Measurements from ENCODE around the gene ADAMTS15.
A peak's percentile ranks its signal among the peaks of the same experiment; 100 is the strongest.

The ADAMTS15 gene

GRCh38 chr11:130420478-130421198 is 27.8 kb upstream of the ADAMTS15 start:
- DNase-seq = peak; percentile 46 to 72 (median 64)

DNA sequence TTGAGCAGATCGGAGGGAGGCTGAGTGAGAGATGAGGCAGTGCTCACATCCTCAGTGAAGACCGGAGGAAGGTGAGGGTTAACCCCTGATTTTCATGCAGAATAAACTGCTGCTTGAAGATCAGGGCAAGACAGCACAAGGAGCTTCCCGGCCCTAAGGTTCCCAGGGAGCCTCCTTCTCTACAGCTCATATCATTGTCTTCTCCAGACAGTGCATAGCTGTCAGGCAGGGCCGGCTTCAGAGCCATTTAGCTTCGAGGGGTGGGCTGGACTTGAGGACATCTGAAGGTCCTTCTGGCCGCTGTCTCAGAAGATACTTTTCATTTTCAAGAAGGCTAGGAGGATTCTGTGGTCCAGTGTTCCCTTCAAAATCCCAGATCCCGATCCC is 27.3 kb upstream of the ADAMTS15 start:
- no peak for DNase-seq

GRCh38 chr11:130421697-130422096 is 26.7 kb upstream of the ADAMTS15 start:
- DNase-seq = no peak

DNA sequence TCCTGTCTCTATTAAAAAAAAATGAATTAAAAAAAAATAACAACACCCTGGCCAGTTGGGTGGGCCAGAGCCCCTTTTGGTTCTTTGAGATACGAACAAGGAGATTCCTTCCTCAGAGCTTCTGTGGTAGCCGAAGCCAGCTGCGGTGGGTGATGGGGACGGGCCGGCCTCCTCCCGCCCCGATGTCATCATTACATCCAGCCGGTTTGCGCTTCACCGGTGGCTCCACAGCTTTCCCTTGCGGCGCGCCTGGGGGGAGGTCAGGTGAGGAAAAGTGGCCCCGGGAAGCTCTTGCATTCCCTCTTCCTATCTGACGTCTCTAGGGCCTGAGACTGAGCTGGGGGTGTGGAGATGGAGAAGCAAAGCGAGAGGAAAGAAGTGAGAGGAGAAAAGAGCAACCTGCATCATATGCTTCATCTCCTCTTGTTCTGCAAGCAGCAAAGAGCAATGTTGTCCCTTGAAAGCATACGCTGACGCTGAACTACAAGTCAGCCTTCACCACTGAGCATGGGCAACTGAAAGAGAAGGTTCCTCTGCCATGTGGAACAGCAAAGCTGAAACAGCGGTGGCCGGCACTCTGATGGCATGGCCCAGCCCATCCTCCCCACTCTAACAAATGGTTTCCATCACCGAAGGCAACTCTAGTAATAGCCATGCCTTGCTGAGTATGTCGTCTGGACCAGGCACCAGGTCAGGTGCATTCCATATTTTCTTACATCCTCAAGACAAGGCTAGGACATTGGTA is 26.0 kb upstream of the ADAMTS15 start:
- DNase-seq = no peak

DNA sequence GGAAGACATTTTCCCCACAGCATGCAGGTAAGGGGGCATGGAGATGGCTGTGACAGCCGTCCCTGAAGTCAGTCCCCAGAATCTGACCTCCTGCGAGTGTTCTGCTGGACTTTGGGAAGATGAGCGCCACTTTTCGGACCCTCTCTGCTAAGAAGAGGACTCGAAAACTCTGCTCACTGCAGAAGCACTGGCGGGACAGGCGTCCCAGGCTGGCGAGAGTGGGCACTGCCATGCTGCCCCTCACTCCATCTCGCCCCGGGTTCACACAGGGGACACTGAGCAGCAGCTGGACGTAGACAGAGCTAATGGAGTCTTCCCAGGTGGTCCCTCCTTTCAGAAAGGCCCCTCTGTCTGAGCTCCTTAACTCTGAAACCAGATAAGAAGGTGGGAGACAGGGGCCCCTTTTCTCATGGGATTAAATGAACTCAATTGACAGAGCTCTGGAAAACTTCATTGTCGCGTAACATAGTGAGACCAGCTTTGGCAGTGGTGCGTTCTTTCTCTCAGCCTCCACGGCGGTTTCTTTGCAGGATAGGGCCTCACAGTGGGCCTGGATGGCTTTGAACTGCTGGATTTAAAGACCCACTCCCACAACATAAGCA is 24.8 kb upstream of the ADAMTS15 start:
- DNase-seq = no peak

GRCh38 chr11:130424613-130425140 is 23.8 kb upstream of the ADAMTS15 start:
- DNase-seq = no peak

- no peak for DNase-seq
Measured at GRCh38 chr11:130425156-130425555, 23.3 kb upstream of the ADAMTS15 start.

DNA sequence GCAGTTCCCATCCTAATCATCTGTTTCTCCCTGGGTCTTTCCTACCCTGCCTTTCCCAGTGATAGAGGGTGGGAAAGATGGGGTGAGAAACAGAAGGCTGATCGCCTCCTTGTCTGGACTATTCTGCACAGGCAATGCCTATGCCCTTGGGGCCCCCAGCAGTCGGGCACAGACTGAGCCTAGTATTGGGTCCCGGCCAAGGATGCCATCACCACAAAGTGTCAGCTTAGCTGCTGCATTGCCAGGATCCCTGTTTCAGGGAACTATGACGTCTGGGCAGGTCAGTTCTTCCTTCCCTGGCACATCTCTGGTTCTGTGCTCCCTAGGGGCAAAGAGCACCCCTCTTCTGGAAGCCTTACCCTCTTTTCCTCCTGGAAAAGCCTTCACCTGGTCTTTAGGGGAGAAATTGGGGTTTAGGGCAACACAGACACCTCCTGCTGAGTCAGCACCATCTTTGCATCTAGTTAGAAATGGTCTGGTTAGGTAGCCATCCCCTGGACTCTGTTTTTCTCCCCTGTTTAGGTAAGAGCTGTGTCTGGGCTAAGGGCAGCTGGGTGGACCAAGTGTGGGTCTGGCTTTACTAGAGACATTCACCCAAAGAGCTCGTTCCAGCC is 22.1 kb upstream of the ADAMTS15 start:
- DNase-seq = no peak

- DNase-seq = no peak
Measured at GRCh38 chr11:130426837-130427341, 21.6 kb upstream of the ADAMTS15 start.

- DNase-seq = peak in 2 of 4 experiments; percentile 14 to 43
Measured at GRCh38 chr11:130427581-130428315, 20.7 kb upstream of the ADAMTS15 start.

DNA sequence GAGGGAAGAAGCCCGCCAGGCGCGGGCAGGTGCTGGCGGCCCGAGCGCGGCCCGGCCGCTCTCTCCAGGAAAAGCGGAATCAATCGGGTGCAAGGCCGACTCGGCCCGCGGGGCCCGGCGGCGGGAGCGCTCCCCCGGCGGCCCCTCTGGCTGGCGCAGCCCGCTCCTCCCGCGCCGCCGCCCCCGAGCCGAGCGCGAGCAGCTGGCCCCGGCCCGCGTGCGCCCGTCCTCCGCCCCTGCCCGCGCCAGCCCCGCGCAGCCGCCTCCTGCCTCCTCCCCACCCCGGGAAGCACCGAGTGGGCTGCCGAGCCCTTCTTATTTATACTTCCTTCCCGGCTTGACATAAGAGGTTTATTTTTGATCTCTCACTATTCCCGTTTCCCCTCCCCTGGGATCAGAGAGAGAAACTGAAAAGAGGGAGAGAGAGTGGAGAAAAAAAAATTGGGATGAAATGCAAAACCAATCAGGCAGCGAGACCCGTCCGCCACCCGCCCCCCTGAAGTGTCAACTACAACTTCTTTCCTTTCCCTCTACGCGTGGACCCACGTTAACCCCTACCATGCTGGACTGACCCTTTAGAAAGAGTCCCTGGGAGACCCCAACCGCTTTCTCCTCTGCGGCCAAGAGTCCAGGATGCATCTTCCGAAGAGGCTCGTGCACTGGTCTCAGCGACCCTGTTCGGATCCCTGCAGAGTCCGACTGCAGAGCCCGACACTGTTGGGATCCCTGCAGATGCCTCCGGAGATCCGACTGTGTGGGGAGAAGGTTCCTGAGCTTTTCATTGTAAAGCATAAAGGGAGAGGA is 19.9 kb upstream of the ADAMTS15 start, which contains the start of gene ADAMTS8:
Gene ADAMTS8, minus strand, starts transcription at position 294 of the 804 bp plus-strand sequence. CDS start 323 bp downstream, outside the sequence.
- DNase-seq = peak in 3 of 4 experiments; percentile 11 to 67 (median 46)

- no peak for DNase-seq
Measured at GRCh38 chr11:130429120-130429681, 19.2 kb upstream of the ADAMTS15 start.

DNA sequence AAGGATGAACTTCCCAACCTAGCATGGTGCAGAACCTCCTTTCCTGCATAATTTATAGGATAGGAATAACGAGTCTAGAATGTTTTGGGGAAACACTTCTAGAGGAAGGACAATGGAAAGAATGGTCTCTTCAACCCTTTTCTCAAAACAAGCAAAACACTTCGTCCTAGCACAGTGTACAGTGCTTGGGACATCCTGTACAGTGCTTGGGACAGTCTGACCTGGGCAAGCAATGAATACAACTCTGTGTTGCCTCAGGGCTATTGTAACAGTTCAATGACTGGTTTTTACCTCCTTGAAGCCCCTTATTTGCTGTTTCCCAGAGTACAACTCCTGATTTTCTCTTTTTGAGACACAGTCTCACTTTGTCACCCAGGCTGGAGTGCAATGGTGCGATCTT is 18.5 kb upstream of the ADAMTS15 start:
- no peak for DNase-seq

DNA sequence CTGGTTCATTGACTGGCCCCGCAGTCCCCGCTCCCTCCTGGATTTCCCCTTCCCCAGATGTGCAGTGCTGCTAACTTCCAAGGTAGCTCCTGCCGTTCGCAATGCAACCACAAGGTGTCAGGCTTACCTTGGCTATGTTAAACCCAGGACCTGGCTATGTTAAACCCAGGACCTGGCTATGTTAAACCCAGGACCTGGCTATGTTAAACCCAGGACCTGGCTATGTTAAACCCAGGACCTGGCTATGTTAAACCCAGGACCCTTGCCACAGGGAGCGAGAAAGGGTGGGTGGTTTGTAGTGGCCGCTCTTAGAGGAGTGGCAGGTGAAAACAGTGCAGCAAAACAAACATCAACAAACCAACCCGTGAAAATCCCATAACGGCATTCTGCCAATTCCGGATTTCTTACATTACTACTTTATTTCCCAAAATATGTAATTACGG is 17.1 kb upstream of the ADAMTS15 start:
- DNase-seq = peak; percentile 72 to 83 (median 78)

GRCh38 chr11:130431801-130432200 is 16.6 kb upstream of the ADAMTS15 start:
- no peak for DNase-seq

DNA sequence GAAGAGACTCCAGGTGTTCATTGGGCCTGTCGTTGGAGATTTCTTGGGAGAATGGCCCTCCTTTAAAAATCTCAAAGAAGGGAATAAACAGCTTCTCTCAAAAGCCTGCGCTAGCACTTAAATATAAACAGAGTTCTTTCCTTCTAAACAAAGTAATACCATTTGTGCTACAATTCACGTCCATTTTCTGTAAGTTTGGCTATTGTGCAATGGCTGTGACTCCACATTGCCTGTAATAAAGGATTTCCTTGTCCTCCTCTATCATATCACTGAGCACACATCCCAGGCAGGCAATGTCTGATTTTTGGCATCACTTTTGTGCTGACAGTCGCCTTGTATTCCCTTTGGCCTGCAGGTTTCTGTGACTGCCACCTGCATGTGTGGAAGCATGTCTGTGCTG is 15.1 kb upstream of the ADAMTS15 start:
- DNase-seq = no peak

DNA sequence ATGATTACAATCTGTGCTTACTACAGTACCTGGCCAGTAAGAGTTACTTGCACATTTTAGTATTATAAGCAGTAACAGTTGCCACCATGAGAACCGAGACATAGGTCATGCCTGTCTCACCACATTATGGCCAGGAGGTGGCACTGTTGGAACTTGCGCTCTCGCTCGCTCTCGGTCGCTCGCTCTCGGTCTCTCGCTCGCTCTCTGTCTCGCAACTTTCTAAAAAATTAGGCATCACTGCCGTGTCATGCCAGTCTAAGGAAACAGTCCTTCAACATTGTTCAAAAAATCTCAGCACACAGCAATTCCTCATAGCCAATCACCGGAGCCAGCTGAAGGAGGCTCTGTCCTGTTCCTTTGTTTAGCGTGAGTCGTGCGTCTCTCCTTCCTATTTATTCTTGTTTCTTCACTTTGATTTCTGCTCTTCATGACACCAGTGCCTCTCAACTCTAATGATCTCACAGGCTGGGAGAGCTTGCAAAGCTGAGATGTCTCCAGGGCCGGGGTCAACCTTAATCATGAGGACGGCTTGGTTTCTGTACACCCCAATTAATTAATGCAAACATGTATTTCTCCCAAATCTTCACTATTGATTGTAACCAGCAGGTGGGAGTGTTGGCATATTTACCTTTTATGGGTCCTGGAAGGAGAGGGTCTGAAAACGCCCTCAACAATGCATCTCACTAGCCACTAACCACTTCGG is 13.8 kb upstream of the ADAMTS15 start:
- peak; percentile 82 to 90 (median 87) for DNase-seq

- DNase-seq = no peak
Measured at GRCh38 chr11:130435671-130436070, 12.8 kb upstream of the ADAMTS15 start.

GRCh38 chr11:130436171-130436570 is 12.3 kb upstream of the ADAMTS15 start:
- no peak for DNase-seq

DNA sequence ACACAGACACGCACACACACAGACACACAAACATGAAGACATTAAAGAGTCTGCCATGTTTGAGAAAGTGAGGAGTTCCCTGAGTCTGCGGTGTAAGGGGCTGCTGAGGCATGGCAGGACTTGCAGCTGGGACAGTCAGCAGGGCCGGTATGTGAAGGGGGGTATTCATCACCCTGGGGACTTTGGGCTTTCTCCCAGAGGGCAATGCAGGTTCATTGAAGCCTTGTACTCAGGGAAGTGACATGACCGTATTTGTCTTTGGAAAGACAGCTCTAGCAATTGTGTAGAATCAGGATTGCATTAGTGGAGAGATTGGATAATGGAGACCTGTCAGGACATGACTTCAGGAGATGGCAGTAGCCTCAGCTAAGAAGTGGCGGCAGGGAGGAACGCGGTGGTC is 10.6 kb upstream of the ADAMTS15 start:
- no peak for DNase-seq

Data from suppressor macrophage (primary cell).